Smooth muscle cell (in vitro differentiated cells): ENCODE measurements around the gene DNHD1. TPM values are rescaled to one million over a fixed set of nuclear protein-coding genes. Genes with fewer than 3 reads are reported as not detected.

Experiments
- DNase-seq: peaks from one replicate; lab custom pipeline; 2025; ENCODE audit not compliant: unreplicated experiment; lab: John Stamatoyannopoulos, UW
- H2AFZ ChIP-seq: fragments of 200-600 bp; sonication (generic); 2 replicates; pipeline ENCODE4 v1.6.0; 2016; ENCODE audit warnings: antibody characterized with exemption, low read depth, mild to moderate bottlenecking
- H3F3A ChIP-seq: fragments of 200-600 bp; sonication (generic); 2 replicates; pipeline ENCODE4 v1.6.0; 2017; ENCODE audit warnings: antibody characterized with exemption, low read depth
- H3K27ac ChIP-seq: fragments of 200-600 bp; sonication (generic); 2 replicates; pipeline ENCODE4 v1.5.1; 2016; ENCODE audit warnings: low read depth, mild to moderate bottlenecking
- H3K27me3 ChIP-seq: fragments of 200-600 bp; sonication (generic); 2 replicates; pipeline ENCODE4 v1.6.1; 2016; ENCODE audit warnings: low read depth, mild to moderate bottlenecking
- H3K36me3 ChIP-seq: fragments of 200-600 bp; sonication (generic); 2 replicates; pipeline ENCODE4 v1.5.1; 2016; ENCODE audit warnings: low read depth
- H3K4me1 ChIP-seq: fragments of 200-600 bp; sonication (generic); 2 replicates; pipeline ENCODE4 v1.5.1; 2016; ENCODE audit warnings: low read depth
- H3K4me2 ChIP-seq: fragments of 200-600 bp; sonication (generic); 2 replicates; pipeline ENCODE4 v1.6.0; 2016; ENCODE audit warnings: mild to moderate bottlenecking
- H3K4me3 ChIP-seq: fragments of 200-600 bp; sonication (generic); 2 replicates; pipeline ENCODE4 v1.5.1; 2016; ENCODE audit warnings: mild to moderate bottlenecking
- H3K79me2 ChIP-seq: fragments of 200-600 bp; sonication (generic); 2 replicates; pipeline ENCODE4 v1.6.0; 2016; ENCODE audit warnings: low read depth, mild to moderate bottlenecking
- H3K9ac ChIP-seq: fragments of 200-600 bp; sonication (generic); 2 replicates; pipeline ENCODE4 v1.6.0; 2016; ENCODE audit warnings: low read depth
- H3K9me3 ChIP-seq: fragments of 200-600 bp; sonication (generic); replicated peaks from 2 replicates; pipeline ENCODE4 v1.5.1; 2016; ENCODE audit warnings: low read depth
- H4K20me1 ChIP-seq: fragments of 200-600 bp; sonication (generic); 2 replicates; pipeline ENCODE4 v1.6.0; 2016; ENCODE audit warnings: low read depth
- WGBS: methylation state at CpG from one replicate; pipeline ENCODE4 v1.1.7; 2016; ENCODE audit warnings: low lambda C conversion rate; 5-methylcytosine and 5-hydroxymethylcytosine counted together
- polyA plus RNA-seq: library from polyadenylated mRNA; unstranded; fragments of >200 nt; fragmentation: Nextera tagmentation; extraction: Ambion mirVana; gene quantifications from 2 replicates; pipeline ENCODE4 v1.2.1, GENCODE V29; 2016
- total RNA-seq: library from RNA; depleted of rRNA; stranded (reverse); fragments of >200 nt; gene quantifications from 2 replicates; pipeline ENCODE4 v1.2.3, GENCODE V29; 2014
- TF ChIP-seq, protein P1 (sequence below): fragments of 200-600 bp; sonication (generic); IDR thresholded peaks from 2 replicates; pipeline ENCODE4 v1.5.1; 2017; ENCODE audit warnings: borderline replicate concordance, mild to moderate bottlenecking, antibody characterized with exemption; ENCODE audit not compliant: insufficient read depth, poor library complexity, severe bottlenecking

The DNHD1 gene
- total and polyA plus RNA-seq, 2 experiments from 2014 or later: 5.5 to 9.1 TPM

DNA sequence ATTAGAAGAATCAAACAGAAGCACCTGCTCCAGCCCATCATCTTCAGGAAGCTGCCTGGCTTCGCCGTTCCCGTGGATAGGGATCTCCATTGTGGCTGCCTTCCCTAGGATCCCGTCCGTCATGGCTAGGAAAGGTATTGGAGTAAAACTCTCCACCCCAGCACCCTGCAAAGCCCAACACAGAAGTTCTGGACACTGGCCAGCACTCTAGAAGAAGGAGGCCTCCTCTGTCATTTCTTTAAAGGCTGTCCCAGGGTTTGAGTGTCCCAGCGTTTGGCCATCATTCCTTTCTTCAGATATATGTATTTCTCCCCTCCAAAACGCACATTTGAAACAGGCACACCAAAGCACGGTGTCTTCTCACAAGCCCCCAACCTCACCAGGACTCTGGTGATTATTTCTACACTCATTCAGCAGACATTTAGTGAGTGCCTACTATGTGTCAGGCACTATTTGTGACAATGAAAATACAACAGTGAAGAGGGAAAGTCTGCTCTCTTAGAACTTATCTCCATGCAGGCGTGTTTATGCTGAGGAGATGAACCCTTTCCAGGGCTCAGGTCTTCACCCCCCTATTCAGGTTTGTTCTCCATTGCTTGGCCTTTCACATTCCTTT is 16.7 kb upstream of the DNHD1 start:
- Histone ChIP-seq H3K79me2 (peaks cover 48% of the 10 kb centered on the region), H3K4me1 (peaks cover 16% of the 10 kb centered on the region), H3K27me3 (no peaks in the 10 kb centered on the region), H3K9ac (peak overlapping the region; percentile 99), H3K36me3 (peaks cover 6% of the 10 kb centered on the region), H4K20me1 (no peaks in the 10 kb centered on the region), H3K27ac (peak overlapping the region; percentile 96), H3K4me3 (peak overlapping the region; percentile 76), H2AFZ (no peak overlapping the region), H3K4me2 (peak overlapping the region; percentile 86), H3K9me3 (no peaks in the 10 kb centered on the region), H3F3A (peaks cover 23% of the 10 kb centered on the region)
- TF ChIP-seq, protein P1, sequence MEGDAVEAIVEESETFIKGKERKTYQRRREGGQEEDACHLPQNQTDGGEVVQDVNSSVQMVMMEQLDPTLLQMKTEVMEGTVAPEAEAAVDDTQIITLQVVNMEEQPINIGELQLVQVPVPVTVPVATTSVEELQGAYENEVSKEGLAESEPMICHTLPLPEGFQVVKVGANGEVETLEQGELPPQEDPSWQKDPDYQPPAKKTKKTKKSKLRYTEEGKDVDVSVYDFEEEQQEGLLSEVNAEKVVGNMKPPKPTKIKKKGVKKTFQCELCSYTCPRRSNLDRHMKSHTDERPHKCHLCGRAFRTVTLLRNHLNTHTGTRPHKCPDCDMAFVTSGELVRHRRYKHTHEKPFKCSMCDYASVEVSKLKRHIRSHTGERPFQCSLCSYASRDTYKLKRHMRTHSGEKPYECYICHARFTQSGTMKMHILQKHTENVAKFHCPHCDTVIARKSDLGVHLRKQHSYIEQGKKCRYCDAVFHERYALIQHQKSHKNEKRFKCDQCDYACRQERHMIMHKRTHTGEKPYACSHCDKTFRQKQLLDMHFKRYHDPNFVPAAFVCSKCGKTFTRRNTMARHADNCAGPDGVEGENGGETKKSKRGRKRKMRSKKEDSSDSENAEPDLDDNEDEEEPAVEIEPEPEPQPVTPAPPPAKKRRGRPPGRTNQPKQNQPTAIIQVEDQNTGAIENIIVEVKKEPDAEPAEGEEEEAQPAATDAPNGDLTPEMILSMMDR: no peak
- 79% methylated on average over 9 of the region's 9 CpGs for WGBS
- no peak for DNase-seq

DNA sequence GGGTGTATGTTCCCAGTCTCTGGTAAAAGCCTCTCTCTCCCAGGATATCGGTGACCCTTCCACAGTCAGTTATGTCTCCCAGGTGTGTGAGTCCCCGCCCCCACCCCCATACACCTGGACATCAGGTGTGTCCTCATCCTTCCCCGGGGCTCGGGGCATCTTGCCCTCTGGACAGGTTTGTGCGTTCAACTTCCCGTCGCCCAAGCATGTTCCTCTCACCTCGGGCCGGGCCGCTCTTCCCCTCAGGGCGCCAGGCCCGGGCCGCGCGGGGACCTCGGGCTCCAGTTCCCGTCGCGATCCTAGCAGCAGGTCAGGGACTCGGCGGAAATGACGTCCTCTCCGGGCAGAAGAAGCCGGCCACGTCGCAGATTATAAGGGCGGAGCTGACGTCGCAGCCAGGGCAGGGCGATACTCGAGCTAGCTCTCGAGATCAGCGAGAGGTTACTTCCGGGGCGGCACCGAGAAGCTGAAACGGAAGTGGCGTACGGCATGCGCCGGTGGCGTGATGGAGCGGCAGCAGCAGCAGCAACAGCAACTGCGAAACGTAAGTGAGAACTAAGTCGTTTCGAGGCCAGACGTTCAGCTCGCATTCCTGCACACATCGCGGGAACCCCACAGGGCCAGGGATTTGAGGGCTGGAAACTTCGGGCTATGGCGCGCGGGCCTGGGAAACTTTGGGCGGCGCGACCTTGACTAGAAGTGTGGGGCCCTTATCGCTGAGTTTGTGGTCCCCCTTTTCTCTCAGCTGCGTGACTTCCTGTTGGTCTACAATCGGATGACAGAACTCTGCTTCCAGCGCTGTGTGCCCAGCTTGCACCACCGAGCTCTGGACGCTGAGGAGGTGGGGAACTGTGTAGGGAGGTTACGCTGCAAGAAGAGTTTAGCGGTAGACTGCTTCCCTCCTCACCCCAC is 15.8 kb upstream of the DNHD1 start, which contains the start of the genes ARFIP2 and TIMM10B:
ARFIP2 (minus strand) TSS at position 320 of the 912 bp plus-strand sequence. CDS start 910 bp downstream, outside the sequence.
TIMM10B (plus strand) TSS at position 490 of the 912 bp plus-strand sequence; CDS start at position 506, 16 bp downstream.
- WGBS: 1% methylated on average over 65 of the region's 66 CpGs

DNA sequence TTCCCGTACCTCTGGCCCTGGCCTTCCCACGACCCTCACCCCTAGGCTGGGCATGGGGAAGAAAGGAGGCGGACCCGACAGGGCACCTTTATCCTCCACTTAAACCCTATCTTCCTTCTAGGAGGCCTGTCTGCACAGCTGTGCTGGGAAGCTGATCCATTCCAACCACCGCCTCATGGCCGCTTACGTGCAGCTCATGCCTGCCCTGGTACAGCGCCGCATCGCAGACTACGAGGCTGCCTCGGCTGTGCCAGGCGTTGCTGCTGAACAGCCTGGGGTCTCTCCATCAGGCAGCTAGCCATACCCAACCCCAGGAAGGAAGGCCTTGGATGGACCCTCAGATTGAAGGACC is 15.2 kb upstream of the DNHD1 start:
- H3K9me3 ChIP-seq: no peaks in the 10 kb centered on the region
- DNase-seq: no peak
- peak overlapping the region; percentile 96 for H3K27ac ChIP-seq
- no peak overlapping the region for H2AFZ ChIP-seq
- WGBS: 28% methylated on average over 13 of the region's 13 CpGs
- H3K27me3 ChIP-seq: no peaks in the 10 kb centered on the region
- H3K9ac ChIP-seq: peak overlapping the region; percentile 93
- peak overlapping the region; percentile 76 for H3K4me3 ChIP-seq
- no peaks in the 10 kb centered on the region for H4K20me1 ChIP-seq
- peak overlapping the region; percentile 93 for H3K4me2 ChIP-seq
- H3K79me2 ChIP-seq: peaks cover 50% of the 10 kb centered on the region
- peaks cover 18% of the 10 kb centered on the region for H3F3A ChIP-seq
- peaks cover 16% of the 10 kb centered on the region for H3K4me1 ChIP-seq
- TF ChIP-seq, protein P1: no peak
- peaks cover 6% of the 10 kb centered on the region for H3K36me3 ChIP-seq

More for the DNA sequence above, 15.8 kb upstream of the DNHD1 start, which contains the start of the genes ARFIP2 and TIMM10B:
- Histone ChIP-seq H4K20me1 (no peaks in the 10 kb centered on the region), H3K27ac (peak within 1 kb of the TSS; percentile 96), H3K36me3 (peaks cover 6% of the 10 kb centered on the region), H3K4me2 (peak within 1 kb of the TSS; percentile 93), H2AFZ (peak within 1 kb of the TSS; percentile 64), H3K9me3 (no peaks in the 10 kb centered on the region), H3K4me1 (peaks cover 16% of the 10 kb centered on the region), H3K79me2 (peaks cover 50% of the 10 kb centered on the region), H3K9ac (peak within 1 kb of the TSS; percentile 99), H3K27me3 (no peaks in the 10 kb centered on the region), H3F3A (peaks cover 18% of the 10 kb centered on the region), H3K4me3 (peak within 1 kb of the TSS; percentile 76)
- DNase-seq: peak; percentile 81
- TF ChIP-seq, protein P1: no peak
